ENCODE data around the gene SIT1. TPM values are rescaled to one million over a fixed set of nuclear protein-coding genes. Genes with fewer than 3 reads are reported as not detected.
"Not testable (repeated sequence)": the region's sequence is repeated elsewhere in the genome, so short reads cannot be mapped to it uniquely, and the experiment has no call there.

Gene SIT1
- total RNA-seq, 2 experiments from 2014 or later: 121 to 176 TPM

DNA sequence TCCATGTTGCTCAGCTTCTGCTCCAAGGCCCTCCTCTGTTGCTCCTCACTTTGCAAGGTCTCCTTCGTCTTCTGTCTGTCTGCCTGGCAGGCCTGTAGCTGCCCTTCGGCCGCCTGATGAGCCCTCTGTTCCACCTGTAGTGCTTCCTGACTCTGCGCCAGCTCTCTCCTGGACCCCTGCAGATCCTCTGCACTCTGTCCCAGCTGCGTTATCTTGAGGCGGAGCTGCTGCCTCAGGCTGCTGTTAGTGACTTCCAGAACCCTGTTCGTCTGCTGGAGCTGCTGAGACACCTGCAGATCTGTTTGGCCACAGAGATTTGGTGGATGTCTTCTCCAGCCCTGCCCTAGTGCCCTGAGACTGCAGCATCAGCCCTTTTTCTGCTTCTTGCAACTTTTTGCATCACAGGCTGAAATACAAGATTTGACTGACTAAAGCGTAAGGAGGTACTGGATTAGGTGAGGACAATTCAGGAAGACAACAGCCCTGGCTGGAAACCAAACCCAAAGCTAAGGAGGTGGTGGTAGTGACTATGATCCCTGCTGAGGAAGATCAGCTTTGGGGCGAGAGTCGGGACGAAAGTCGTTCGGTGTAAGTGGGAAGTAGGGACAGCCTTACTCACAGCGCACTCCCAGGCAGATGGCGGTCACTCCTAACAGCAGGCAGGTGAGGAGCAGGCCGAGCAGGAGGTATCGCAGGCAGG is 34.6 kb downstream of the SIT1 start:
- peak overlapping the region; percentile 92 for H3K27ac ChIP-seq (ENCODE audit: low read depth, low read length, poor library complexity, severe bottlenecking)
- peak overlapping the region; percentile 90 for H3K4me2 ChIP-seq (ENCODE audit: low read length)
- TF ChIP-seq EZH2phosphoT487 (IDR thresholded peaks at IDR 0.05; ENCODE audit: borderline replicate concordance, low read depth, low read length): no peak
- TF ChIP-seq, protein P1, sequence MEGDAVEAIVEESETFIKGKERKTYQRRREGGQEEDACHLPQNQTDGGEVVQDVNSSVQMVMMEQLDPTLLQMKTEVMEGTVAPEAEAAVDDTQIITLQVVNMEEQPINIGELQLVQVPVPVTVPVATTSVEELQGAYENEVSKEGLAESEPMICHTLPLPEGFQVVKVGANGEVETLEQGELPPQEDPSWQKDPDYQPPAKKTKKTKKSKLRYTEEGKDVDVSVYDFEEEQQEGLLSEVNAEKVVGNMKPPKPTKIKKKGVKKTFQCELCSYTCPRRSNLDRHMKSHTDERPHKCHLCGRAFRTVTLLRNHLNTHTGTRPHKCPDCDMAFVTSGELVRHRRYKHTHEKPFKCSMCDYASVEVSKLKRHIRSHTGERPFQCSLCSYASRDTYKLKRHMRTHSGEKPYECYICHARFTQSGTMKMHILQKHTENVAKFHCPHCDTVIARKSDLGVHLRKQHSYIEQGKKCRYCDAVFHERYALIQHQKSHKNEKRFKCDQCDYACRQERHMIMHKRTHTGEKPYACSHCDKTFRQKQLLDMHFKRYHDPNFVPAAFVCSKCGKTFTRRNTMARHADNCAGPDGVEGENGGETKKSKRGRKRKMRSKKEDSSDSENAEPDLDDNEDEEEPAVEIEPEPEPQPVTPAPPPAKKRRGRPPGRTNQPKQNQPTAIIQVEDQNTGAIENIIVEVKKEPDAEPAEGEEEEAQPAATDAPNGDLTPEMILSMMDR (conservative IDR thresholded peaks at IDR 0.05; ENCODE audit: low read length): no peak
- ChIA-PET POLR2A (interaction anchor here (0.5 to 11.0 kb wide), 4 partner anchors 11 to 47 kb away, joined by 3 to 110 read pairs (median 16); partner anchors contain the start of genes ARHGEF39 and SIT1), CTCF (ENCODE audit: unreplicated experiment) (interaction anchor here (0.8 to 1.1 kb wide), 3 partner anchors 16 to 112 kb away, joined by 3 to 7 read pairs (median 3); no protein-coding TSS in a partner anchor)
- no TSS peak for BruUV-seq (replicated peaks)
- intact Hi-C loops (cut with micrococcal nuclease; ENCODE audit: unreplicated experiment): loop anchor here (5.0 kb wide), 2 partner anchors 141 to 499 kb away; partner anchors contain the start of gene ATOSB
- H3K4me1 ChIP-seq (ENCODE audit: insufficient read depth, low read length, poor library complexity, severe bottlenecking): peaks cover 63% of the 10 kb centered on the region
- H3K9me3 ChIP-seq (ENCODE audit: low read length): no peaks in the 10 kb centered on the region
- no peaks in the 10 kb centered on the region for H3K9me2 ChIP-seq (ENCODE audit: insufficient read depth, low read length)
- H3K4me3 ChIP-seq (ENCODE audit: low read depth, low read length, poor library complexity, severe bottlenecking): peak overlapping the region; percentile 69
- H3K36me3 ChIP-seq (ENCODE audit: insufficient read depth, low read length): peaks cover 33% of the 10 kb centered on the region
- DNase-seq (ENCODE audit: low spot score): no peak
- H3K79me2 ChIP-seq (ENCODE audit: insufficient read depth, low read depth, low read length): peaks cover 6% of the 10 kb centered on the region; the same call in 1 of the 2 replicates
- H2AFZ ChIP-seq (ENCODE audit: low read length): peak overlapping the region; percentile 25; the same call in 1 of the 2 replicates
- no peaks in the 10 kb centered on the region for H4K20me1 ChIP-seq (ENCODE audit: insufficient read depth, low read length)

DNA sequence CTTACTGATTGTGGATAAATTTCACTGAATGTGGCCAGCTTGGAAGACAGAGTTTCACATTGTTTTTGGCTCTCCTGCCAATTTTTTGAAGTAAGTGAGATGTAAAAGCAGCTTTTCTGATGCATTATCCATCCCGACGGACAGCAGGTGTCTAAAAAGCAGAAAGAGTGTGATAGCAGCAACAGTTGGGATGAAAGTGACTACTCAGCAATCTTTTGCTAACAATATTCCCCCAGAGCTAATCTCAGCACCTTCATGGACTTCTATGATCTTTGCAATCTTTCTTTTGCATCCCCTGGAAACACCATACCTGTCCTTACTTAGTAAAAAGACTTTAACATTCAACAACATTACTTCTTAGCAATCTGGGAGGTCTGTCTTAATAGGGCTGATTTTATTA is 37.9 kb downstream of the SIT1 start:
- no peaks in the 10 kb centered on the region for H3K9me2 ChIP-seq (ENCODE audit: insufficient read depth, low read length)
- CTCF ChIA-PET (ENCODE audit: unreplicated experiment): interaction anchor here (1.0 kb wide), 1 partner anchor 7 kb away, joined by 3 read pairs; no protein-coding TSS in a partner anchor
- H2AFZ ChIP-seq (ENCODE audit: low read length): no peak overlapping the region
- no TSS peak for BruUV-seq (replicated peaks)
- H4K20me1 ChIP-seq (ENCODE audit: insufficient read depth, low read length): no peaks in the 10 kb centered on the region
- intact Hi-C loops (cut with micrococcal nuclease; ENCODE audit: unreplicated experiment): no loop called here
- peaks cover 32% of the 10 kb centered on the region for H3K4me1 ChIP-seq (ENCODE audit: insufficient read depth, low read length, poor library complexity, severe bottlenecking)
- no peak overlapping the region for H3K4me3 ChIP-seq (ENCODE audit: low read depth, low read length, poor library complexity, severe bottlenecking)
- no peaks in the 10 kb centered on the region for H3K9me3 ChIP-seq (ENCODE audit: low read length)
- POLR2A ChIA-PET: interaction anchor here (0.6 to 1.7 kb wide), 4 partner anchors 34 to 73 kb away, joined by 3 read pairs; partner anchors contain the start of gene SIT1
- peaks cover 5% of the 10 kb centered on the region; the same call in 1 of the 2 replicates for H3K79me2 ChIP-seq (ENCODE audit: insufficient read depth, low read depth, low read length)
- H3K27ac ChIP-seq (ENCODE audit: low read depth, low read length, poor library complexity, severe bottlenecking): no peak overlapping the region
- TF ChIP-seq EZH2phosphoT487 (IDR thresholded peaks at IDR 0.05; ENCODE audit: borderline replicate concordance, low read depth, low read length): no peak
- TF ChIP-seq, protein P1 (conservative IDR thresholded peaks at IDR 0.05; ENCODE audit: low read length): no peak
- no peak for DNase-seq (ENCODE audit: low spot score)
- peaks cover 63% of the 10 kb centered on the region for H3K36me3 ChIP-seq (ENCODE audit: insufficient read depth, low read length)
- no peak overlapping the region for H3K4me2 ChIP-seq (ENCODE audit: low read length)

DNA sequence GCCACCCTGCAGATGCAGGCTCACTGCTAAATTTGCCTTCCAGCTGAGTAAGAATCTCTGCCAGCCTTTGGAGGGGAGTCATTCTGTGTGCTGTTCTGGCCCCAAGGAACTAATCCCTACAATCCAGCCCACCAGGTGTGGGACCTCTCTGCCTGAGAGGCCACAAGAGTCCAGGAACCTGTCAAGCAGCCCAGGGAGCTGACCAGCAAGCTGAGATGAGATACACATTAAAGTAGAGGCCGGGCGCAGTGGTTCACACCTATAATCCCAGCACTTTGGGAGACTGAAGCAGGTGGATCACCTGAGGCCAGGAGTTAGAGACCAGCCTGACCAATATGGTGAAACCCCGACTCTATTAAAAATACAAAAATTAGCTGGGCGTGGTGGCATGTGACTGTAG is 38.7 kb downstream of the SIT1 start:
- H3K4me3 ChIP-seq (ENCODE audit: low read depth, low read length, poor library complexity, severe bottlenecking); BruUV-seq (replicated peaks); H3K4me2 ChIP-seq (ENCODE audit: low read length); H3K9me2 ChIP-seq (ENCODE audit: insufficient read depth, low read length); H3K79me2 ChIP-seq (ENCODE audit: insufficient read depth, low read depth, low read length); intact Hi-C loops (cut with micrococcal nuclease; ENCODE audit: unreplicated experiment); H4K20me1 ChIP-seq (ENCODE audit: insufficient read depth, low read length); H3K9me3 ChIP-seq (ENCODE audit: low read length); H2AFZ ChIP-seq (ENCODE audit: low read length); H3K27ac ChIP-seq (ENCODE audit: low read depth, low read length, poor library complexity, severe bottlenecking); DNase-seq (ENCODE audit: low spot score): not testable (repeated sequence)
- ChIA-PET CTCF (ENCODE audit: unreplicated experiment) (interaction anchor here (1.0 to 1.5 kb wide), 2 partner anchors 8 to 76 kb away, joined by 3 to 4 read pairs; no protein-coding TSS in a partner anchor), POLR2A (interaction anchor here (0.6 to 1.2 kb wide), 5 partner anchors 34 to 103 kb away, joined by 3 to 5 read pairs (median 3); partner anchors contain the start of gene SIT1)
- Histone ChIP-seq H3K4me1 (ENCODE audit: insufficient read depth, low read length, poor library complexity, severe bottlenecking) (peaks cover 25% of the 10 kb centered on the region), H3K36me3 (ENCODE audit: insufficient read depth, low read length) (peaks cover 70% of the 10 kb centered on the region)

All from OCI-LY7 (cell line).